Activated CD8-positive, alpha-beta memory T cell treated with anti-CD3 and anti-CD28 coated beads, Interleukin-2, amount 50 U/mL, for 1 hour (primary cell): ENCODE measurements around the gene CALY.
A peak's percentile ranks its signal among the peaks of the same experiment; 100 is the strongest.

Source experiments
- DNase-seq: peaks from one replicate; pipeline ENCODE4 v3.0.0-alpha.2; 2020; ENCODE audit errors: extremely low read depth

Gene CALY

GRCh38 chr10:133311570-133311969 lies 25.1 kb downstream of the CALY start:
- DNase-seq: no peak

DNA sequence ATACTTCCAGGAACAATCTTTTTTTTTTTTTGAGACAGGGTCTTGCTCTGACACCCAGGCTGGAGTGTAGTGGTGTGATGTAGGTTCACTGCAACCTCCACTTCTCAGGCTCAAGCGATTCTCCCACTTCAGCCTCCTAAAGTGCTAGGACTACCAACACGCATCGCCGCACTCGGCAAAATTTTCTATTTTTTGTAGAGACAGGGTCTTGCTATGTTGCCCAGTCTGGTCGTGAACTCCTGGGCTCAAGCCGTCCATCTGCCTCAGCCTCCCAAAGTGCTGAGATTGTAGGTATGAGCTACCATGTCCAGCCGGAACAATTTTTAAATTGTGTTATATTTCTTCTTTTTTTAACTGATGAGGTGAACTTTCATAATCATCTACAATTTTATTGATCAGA lies 25.9 kb downstream of the CALY start:
- no peak for DNase-seq

DNA sequence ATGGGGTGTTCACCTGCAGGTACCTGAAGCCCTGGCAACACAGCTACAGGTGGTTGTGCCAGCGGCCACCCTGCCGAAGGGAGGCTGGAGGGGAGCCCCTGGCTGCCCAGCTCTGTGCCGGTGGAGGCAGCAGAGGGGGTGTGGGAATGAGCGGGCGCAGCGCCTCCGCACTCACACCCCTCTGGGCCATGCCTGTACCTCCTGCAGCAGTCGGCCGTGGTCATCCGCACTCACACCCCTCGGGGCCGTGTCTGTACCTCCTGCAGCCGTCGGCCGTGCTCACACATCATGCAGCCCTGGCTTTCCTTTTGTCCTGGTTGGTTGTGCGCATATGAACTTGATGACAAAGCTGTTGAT lies 26.3 kb downstream of the CALY start:
- no peak for DNase-seq

DNA sequence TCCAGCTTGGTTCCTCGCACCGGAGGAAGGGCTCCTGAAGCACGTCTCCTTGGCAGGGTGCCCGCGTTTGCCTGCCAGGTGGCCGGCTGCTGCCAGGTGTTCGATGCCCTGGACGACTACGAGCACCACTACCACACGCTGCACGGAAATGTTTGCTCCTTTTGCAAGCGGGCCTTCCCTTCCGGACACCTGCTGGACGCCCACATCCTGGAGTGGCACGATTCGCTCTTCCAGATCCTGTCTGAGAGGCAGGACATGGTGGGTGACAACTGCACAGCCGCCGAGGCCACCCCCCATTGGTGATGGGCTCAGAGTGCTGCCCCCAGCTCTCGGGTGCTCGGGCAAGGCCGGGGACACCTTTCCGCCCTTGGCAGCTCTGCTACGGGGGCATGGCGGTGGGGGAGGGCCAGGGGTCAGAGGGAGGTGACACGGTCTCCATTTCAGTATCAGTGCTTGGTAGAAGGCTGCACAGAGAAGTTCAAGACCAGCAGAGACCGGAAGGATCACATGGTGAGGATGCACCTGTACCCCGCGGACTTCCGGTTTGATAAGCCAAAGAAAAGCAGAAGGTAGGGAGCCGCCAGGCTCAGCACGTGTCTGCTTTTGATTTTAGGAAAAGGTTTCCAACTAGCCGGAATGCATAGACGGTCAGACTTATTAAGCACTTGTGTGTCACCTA lies 26.8 kb downstream of the CALY start:
- DNase-seq: no peak

- peak; percentile 70 for DNase-seq
Observed at GRCh38 chr10:133309100-133309719, 27.5 kb downstream of the CALY start.

GRCh38 chr10:133308421-133309099 lies 28.1 kb downstream of the CALY start, which contains the start of the genes TUBGCP2 and ZNF511:
Gene TUBGCP2, minus strand, starts transcription at chr10:133308872. Its CDS starts 5,931 bp downstream, at chr10:133302941.
Gene ZNF511, plus strand, starts transcription at chr10:133308914. Its CDS starts 30 bp downstream, at chr10:133308944.
- peak; percentile 65 for DNase-seq

DNA sequence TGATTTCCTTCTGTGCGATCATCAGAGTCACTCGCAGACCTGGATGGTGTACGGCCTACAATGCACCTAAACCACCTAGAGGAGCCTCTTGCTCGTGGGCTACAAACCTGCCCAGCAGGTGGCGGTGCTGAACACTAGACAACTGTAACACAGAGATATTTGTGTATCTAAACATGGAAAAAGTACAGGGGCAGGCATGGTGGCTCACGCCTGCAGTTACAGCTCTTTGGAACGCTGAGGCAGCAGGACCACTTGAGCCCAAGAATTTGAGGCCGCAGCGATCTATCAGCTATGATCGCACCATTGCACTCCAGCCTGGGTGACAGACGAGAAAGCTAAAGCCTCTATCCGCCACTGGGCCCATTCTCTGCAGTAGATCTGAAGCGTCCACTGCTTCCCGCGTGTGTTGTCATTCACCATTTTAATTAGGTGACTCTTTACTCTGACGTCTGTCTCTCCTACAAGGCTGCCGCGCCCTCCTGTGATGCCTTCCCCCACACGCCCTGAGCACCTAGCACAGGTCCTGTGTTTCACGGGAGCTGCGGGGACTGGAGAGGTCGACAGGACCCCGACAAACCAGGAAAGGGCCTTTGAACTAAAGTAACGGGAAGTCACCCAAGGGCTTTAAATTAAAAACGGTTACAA lies 28.8 kb downstream of the CALY start:
- DNase-seq: peak; percentile 76

- no peak for DNase-seq
Observed at GRCh38 chr10:133306941-133307379, 29.7 kb downstream of the CALY start.

GRCh38 chr10:133306097-133306476 lies 30.6 kb downstream of the CALY start:
- DNase-seq: no peak

- DNase-seq: no peak
Observed at GRCh38 chr10:133303206-133303605, 33.5 kb downstream of the CALY start.

GRCh38 chr10:133302230-133302629 lies 34.5 kb downstream of the CALY start:
- DNase-seq: no peak

- DNase-seq: no peak
Observed at GRCh38 chr10:133299738-133300137, 37.0 kb downstream of the CALY start.

DNA sequence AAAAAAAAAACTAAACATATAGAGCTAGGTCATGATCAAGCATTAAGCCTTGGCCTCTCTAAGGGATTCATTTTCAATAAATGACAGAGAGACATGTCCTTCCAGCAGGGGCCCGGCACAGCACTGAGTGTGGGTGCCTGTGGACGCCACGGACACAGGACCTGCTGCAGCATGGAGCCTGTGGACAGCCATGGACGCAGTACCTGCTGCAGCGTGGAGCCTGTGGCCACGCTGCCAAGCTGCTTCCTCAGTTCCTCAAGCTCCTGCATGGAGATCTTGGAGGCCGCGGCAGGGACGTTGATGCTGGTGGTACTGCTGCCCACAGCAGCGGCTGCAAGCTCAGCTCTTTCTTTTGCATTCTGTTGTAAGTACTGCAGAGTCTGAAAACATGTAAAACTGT lies 37.5 kb downstream of the CALY start:
- DNase-seq: no peak

- no peak for DNase-seq
Observed at GRCh38 chr10:133298466-133298865, 38.2 kb downstream of the CALY start.

GRCh38 chr10:133297504-133297903 lies 39.2 kb downstream of the CALY start:
- no peak for DNase-seq

DNA sequence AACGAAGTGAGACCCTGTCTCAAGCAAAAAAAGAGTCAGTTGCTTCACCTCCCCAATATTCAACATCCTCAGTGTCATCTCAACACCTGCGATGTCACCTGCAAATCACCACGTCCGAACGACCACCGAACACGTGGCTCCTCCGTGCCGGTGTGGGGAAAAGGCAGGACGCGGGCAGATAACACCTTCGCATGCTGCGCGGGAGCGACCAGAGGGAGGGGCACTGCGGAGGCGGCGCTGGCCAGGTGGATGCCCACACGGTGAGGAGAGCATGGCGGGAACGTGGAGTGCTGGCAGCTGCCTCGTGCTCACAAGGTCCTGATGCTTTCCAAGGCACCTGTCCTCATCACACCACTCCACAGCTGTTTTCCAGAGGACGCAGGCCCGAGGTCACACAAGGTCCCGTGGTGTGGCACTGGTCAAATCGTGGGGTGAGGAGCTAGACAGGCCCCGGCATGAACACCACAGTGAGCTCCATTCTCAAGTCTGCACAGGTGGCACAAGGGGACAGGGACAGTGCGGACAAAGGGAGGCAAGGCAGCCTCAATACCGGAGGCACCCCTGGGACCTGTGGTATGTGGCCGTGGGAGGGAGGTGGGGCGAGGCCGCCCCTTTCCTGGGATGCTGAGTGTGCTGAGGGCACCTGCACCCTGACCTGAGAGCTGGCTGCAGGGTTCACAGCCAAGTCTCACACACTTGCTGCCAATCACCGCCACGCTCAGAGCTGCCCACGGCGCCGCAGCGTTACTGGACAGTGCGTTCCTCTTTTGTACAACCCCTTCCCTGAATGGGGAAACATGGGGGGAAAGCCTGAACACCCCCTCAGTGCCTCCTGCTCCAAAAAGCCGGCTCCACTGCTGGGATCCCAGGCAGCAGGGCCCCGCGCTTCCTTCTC lies 41.0 kb downstream of the CALY start:
- DNase-seq: no peak

GRCh38 chr10:133294189-133294588 lies 42.5 kb downstream of the CALY start:
- no peak for DNase-seq

DNA sequence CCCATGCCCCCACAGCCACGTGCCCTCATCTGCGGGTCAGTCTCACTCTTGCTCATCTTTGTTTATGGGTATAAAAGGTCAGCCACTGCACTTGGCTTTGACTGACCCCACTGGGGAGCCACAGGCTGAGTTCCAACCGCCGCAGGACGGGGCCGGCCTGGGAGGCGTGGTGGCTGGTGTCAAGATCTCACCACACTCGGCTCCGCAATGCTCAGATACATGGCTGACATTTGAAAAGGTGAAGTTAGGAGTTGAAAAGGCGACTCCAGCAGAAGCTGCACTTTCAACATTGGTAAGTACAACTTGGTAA lies 42.9 kb downstream of the CALY start:
- no peak for DNase-seq

DNA sequence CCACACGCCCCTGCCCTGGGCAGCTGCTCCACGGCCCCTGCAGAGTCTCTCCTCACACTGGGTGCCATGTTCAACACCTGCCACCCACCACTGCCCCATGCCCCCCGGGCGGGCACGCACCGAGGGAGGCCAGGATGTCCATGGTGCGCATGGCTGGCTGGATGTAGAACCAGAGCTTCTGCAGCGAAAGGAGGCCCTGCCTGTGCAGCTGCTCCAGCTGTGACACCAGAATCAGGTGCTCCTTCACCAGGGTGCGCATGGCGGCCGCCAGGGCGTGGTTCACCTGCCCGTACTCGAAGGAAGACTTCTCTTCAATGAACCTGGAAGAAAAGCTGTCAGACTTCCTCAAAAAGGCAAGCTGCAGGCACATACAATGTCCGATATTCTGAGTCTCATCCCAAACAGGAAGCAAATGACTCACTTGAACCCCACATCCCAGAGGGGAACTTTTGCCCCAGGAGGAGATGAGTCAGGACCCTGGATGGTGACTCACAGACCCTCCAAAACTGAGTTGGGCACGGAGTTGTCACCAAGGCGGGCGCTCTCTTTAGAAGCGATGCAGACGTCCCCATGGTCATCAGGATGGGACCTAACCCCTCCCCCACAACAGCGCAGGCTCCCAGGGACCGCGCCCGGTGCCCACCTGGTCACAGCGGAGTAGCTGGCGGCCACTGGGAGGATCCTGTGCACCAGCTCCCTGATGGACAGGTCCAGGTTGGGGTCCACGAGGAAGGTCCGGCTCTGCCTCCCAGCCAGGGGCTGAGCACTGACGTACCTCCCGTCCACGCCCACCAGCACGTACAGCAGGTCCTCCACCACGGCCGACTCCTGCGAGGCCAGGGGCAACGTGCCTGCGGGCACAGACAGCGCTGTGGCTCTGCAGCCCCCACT lies 43.5 kb downstream of the CALY start:
- no peak for DNase-seq

- no peak for DNase-seq
Observed at GRCh38 chr10:133289761-133290160, 46.9 kb downstream of the CALY start.
